Right lobe of liver (tissue), 6 donors: Measurements from ENCODE around the gene STAT5B. TPM values are rescaled to one million over a fixed set of nuclear protein-coding genes. Genes with fewer than 3 reads are reported as not detected.

Experiments used
- ATAC-seq, 4 donors: fragments of 200-7000 bp; cut with Tn5 transposase; one replicate each; pipeline ENCODE4 v1.9.1; 2020; ENCODE audit warnings: mild to moderate bottlenecking in 4 of 4, moderate library complexity in 4 of 4
- DNase-seq, 3 donors: peaks; one replicate each; pipeline ENCODE4 v3.0.0-alpha.2; 2020
- H3K27ac ChIP-seq, 3 donors: fragments of 200-600 bp; one replicate each; pipeline ENCODE4 v1.8.0; 2022
- H3K27me3 ChIP-seq, 2 donors: fragments of 200-600 bp; one replicate each; pipeline ENCODE4 v1.8.0; 2022
- H3K36me3 ChIP-seq, 4 donors: fragments of 200-600 bp; sonication (generic) in 1 of 4; one replicate each; pipeline versions ENCODE4 v1.5.1 to v1.8.0; 2017 to 2022; ENCODE audit warnings: control low read depth in 1 of 4
- H3K4me1 ChIP-seq, 4 donors: fragments of 200-600 bp; sonication (generic) in 1 of 4; one replicate each; pipeline versions ENCODE4 v1.5.1 to v1.8.0; 2017 to 2022; ENCODE audit warnings: control low read depth in 1 of 4
- H3K4me3 ChIP-seq, 3 donors: fragments of 200-600 bp; one replicate each; pipeline ENCODE4 v1.8.0; 2022
- H3K9me3 ChIP-seq, 4 donors: fragments of 200-600 bp; sonication (generic) in 1 of 4; one replicate each; pipeline versions ENCODE4 v1.5.1 to v1.8.0; 2017 to 2022; ENCODE audit warnings: control low read depth in 1 of 4
- POLR2A ChIP-seq: fragments of 450-650 bp; IDR thresholded peaks from one replicate; pipeline ENCODE4 v1.6.1; 2017; ENCODE audit warnings: antibody characterized with exemption, mild to moderate bottlenecking
- WGBS: methylation state at CpG from one replicate; pipeline ENCODE4 v1.1.6; 2018; ENCODE audit warnings: low coverage, low lambda C conversion rate; ENCODE audit not compliant: insufficient coverage; ENCODE audit errors: missing lambda C conversion rate; 5-methylcytosine and 5-hydroxymethylcytosine counted together
- intact Hi-C, 2 donors: fragments of 100-400 bp; cut with DNase I; formaldehyde crosslinking; loops; one replicate each; pipeline versions ENCODE4 v1.11.2 to v1.14.1; 2022
- total RNA-seq, 6 experiments: library from RNA; depleted of rRNA in 2 of 6; stranded (reverse); fragments of >200 nt in 2 of 6; fragmentation: NEBNext Ultra II Directional in 3 of 6; extraction: Animal tissue kit (Norgen Biotek cat#: 25700) in 3 of 6; gene quantifications; one replicate each; pipeline versions ENCODE4 v1.1.0 to v1.2.4, GENCODE V29; 2016 to 2023
- TF ChIP-seq, protein P1 (sequence below), 4 donors: fragments of 200-600 bp in 3 of 4; fragments of 450-650 bp in 1 of 4; IDR thresholded peaks; one replicate each; pipeline versions ENCODE4 v1.5.1 to v1.8.0; 2016 to 2022; ENCODE audit warnings: antibody characterized with exemption in 4 of 4, mild to moderate bottlenecking in 2 of 4
- donor health status: DM: no; HTN: yes; CAD: no.
- donor health status: DM: no; HTN: no; CAD: no.
- donor health status: DM: no; HTN: no; CAD: no.
- donor health status: DM: no; HTN: yes; CAD: no.
- donor health status: DM: no; HTN: yes; CAD: no.

Gene STAT5B
- total RNA-seq, 6 experiments from 2014 or later: 21.2 to 29.0 (median 26.7) TPM

DNA sequence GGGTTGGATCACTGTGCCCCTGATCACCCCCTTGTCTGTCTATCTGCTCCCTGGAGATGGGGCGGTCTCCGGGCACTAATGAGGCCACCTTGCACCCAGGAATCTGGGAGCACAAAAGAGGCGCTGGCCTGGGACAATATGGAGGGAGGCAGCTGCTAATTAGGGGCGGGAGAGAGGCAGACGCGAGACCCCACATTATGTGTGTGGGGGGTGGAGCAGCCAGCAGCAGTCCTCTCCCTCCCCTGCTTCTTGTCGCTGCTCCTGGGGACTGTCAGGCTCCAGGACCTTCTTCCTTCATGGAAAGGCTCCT, 90.6 kb downstream of the STAT5B start:
- WGBS: 63% methylated on average over 2 of the region's 7 CpGs
- peaks cover 0 to 7% of the 10 kb centered on the region in 2 donors for H3K27me3 ChIP-seq

DNA sequence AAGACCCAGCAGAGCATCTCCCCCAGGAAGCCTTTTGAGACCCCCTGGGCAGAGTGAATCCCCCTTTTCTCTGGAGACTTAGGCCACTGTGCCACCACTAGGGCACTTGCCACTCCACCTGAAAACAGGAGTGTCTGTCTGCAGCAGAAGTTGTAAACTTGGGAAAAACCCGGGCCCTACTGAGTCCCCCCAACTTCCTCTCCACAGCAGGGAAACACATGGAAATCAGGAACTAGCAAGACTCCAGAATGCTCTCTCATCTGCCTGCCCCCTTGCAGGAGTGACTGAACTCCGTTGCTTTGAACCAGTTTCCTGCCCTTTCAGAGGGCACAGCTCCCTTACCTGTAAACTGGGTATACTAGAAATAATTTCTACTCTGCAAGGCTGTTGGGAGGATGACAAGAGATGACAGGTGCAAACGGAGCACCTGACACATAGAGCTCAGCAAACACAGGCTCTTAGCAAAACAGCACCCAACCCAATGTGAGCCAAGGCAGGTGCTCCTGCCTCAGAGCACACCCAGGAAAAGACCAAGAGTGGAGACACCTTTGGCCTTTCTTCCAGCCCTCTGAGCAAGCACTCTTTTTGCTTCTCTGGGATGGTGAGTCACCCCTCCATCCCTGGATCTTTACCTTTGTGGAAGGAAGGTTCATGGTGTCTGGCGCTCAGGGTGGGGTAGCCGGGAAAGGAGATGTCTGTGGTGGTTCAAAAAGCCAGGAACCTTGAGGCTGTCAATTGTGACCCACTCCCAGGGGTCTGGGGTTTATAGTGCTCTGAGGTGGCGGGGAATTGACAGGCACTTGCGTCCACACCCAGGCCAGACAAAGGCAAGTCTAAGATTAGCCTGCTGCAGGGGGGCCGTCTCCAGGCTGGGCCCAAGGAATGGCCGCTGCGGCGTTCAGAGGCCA, 91.2 kb downstream of the STAT5B start, which contains the start of gene HCRT:
Gene HCRT (minus strand): TSS at position 740 of the 908 bp plus-strand sequence. CDS start 87 bp downstream, at position 653.
- DNase-seq: no peak
- H3K9me3 ChIP-seq: no peaks in the 10 kb centered on the region
- no peak within 1 kb of the TSS for H3K27ac ChIP-seq
- intact Hi-C loops: no loop called here
- TF ChIP-seq, protein P1, sequence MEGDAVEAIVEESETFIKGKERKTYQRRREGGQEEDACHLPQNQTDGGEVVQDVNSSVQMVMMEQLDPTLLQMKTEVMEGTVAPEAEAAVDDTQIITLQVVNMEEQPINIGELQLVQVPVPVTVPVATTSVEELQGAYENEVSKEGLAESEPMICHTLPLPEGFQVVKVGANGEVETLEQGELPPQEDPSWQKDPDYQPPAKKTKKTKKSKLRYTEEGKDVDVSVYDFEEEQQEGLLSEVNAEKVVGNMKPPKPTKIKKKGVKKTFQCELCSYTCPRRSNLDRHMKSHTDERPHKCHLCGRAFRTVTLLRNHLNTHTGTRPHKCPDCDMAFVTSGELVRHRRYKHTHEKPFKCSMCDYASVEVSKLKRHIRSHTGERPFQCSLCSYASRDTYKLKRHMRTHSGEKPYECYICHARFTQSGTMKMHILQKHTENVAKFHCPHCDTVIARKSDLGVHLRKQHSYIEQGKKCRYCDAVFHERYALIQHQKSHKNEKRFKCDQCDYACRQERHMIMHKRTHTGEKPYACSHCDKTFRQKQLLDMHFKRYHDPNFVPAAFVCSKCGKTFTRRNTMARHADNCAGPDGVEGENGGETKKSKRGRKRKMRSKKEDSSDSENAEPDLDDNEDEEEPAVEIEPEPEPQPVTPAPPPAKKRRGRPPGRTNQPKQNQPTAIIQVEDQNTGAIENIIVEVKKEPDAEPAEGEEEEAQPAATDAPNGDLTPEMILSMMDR (IDR thresholded peaks at IDR 0.05): no peak
- no peak for TF ChIP-seq POLR2A
- peaks cover 0 to 16% (median 0%) of the 10 kb centered on the region in 4 donors for H3K4me1 ChIP-seq
- no peaks in the 10 kb centered on the region for H3K36me3 ChIP-seq
- H3K4me3 ChIP-seq: peak within 1 kb of the TSS; percentile 52 to 57 (median 56)
- 53% methylated on average over 5 of the region's 11 CpGs for WGBS
- ATAC-seq: peak in 1 of 4 donors; percentile 4
- H3K27me3 ChIP-seq: peaks cover 0 to 7% of the 10 kb centered on the region in 2 donors

More for the DNA sequence above, 90.6 kb downstream of the STAT5B start:
- ATAC-seq (no peak), DNase-seq (no peak)
- no peak overlapping the region for H3K27ac ChIP-seq
- H3K9me3 ChIP-seq: no peaks in the 10 kb centered on the region
- H3K4me1 ChIP-seq: peaks cover 0 to 16% (median 0%) of the 10 kb centered on the region in 4 donors
- no peaks in the 10 kb centered on the region for H3K36me3 ChIP-seq
- intact Hi-C loops: no loop called here
- TF ChIP-seq POLR2A: no peak
- TF ChIP-seq, protein P1 (IDR thresholded peaks at IDR 0.05): no peak
- no peak overlapping the region for H3K4me3 ChIP-seq

DNA sequence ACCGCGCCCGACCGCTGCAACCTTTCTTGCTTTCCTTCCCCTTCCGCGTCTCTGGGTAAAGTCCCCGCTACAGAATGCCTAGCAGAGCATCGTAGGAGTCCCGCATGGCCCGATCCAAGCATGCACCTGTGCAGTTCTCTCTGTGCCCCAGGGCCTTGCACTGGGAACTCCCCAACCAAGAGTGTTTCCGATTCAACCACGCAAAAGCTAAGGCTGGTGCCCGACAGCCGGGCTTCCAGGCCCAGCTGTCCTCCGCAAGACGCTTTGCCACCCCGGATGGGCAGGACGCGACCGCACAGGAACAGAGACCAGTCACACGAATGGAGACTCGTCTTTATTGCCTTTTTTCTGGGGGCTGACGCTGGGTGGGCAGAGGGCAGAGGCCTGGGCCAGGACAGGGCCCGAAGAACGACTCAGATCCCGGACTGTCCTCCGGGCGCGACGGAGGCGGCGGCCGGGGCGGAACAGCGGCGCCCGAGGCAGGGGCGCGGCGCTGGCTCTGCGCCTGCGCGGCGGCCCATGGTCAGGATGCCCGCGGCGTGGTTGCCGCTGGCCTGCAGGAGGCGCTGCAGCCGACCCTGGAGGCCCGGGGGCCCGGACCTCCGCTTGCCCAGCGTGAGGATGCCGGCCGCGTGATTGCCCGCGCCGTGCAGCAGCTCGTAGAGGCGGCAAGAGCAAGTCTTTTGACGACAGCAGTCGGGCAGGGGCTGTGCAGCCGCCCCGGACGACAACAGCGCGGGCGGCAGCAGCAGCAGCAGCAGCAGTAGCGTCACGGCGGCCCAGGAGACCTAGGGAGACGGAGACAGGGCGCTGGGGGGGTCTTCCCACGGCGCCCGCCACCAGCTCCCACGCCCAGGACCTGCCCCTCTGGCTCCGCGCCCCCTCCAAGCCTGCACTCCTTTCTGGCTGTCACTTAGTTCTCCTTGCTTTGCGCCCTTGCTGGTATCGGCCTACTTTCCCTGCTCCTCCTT, 92.2 kb downstream of the STAT5B start:
- intact Hi-C loops: no loop called here
- ATAC-seq (peak; percentile 78 to 90 (median 80)), DNase-seq (peak; percentile 69 to 81 (median 76))
- Histone ChIP-seq H3K27me3 (peaks cover 0 to 7% of the 10 kb centered on the region in 2 donors), H3K27ac (peak overlapping the region in 1 of 3 donors; percentile 72), H3K9me3 (no peaks in the 10 kb centered on the region), H3K4me3 (peak overlapping the region; percentile 52 to 57 (median 56)), H3K36me3 (no peaks in the 10 kb centered on the region), H3K4me1 (peaks cover 0 to 16% (median 0%) of the 10 kb centered on the region in 4 donors)
- 2% methylated on average over 17 of the region's 83 CpGs for WGBS
- peak; percentile 53 for TF ChIP-seq POLR2A
- TF ChIP-seq, protein P1 (IDR thresholded peaks at IDR 0.05): peak; percentile 80 to 96 (median 88)
